ENCODE results near the gene TLE5. TPM values are rescaled to one million over a fixed set of nuclear protein-coding genes. Genes with fewer than 3 reads are reported as not detected.

TLE5 gene
- total and polyA plus RNA-seq, 2 experiments from 2014 or later: 260 to 308 TPM

DNA sequence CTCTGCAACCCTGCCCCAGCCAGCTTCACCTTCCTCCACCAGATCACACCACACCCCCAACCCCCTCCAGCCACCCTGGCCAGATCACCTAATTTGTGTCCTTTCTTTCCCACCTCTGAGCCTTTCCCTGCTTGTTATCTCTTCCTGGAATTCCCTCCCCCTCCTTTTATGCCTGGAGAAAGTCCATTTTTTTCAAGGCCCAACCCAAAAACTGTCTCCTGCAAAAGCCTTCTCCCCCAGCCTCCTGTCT, 28.0 kb downstream of the TLE5 start:
- Histone ChIP-seq H3K27ac (peak overlapping the region; percentile 85), H3K4me2 (peak overlapping the region; percentile 84), H3K9me2 (replicated peaks; ENCODE audit: insufficient read depth) (no peaks in the 10 kb centered on the region), H3K27me3 (no peaks in the 10 kb centered on the region), H3K9me3 (ENCODE audit: low read depth) (no peaks in the 10 kb centered on the region), H3K79me2 (no peaks in the 10 kb centered on the region), H2AFZ (peak overlapping the region; percentile 30), H4K20me1 (ENCODE audit: insufficient read depth, poor library complexity, severe bottlenecking) (no peaks in the 10 kb centered on the region), H3K4me3 (no peak overlapping the region), H3K4me1 (ENCODE audit: insufficient read depth) (peaks cover 27% of the 10 kb centered on the region), H3K36me3 (replicated peaks; ENCODE audit: insufficient read depth, low read depth) (no peaks in the 10 kb centered on the region)
- no peak for TF ChIP-seq EZH2 (IDR thresholded peaks at IDR 0.05; ENCODE audit: borderline replicate concordance)
- DNase-seq (ENCODE audit: low spot score): no peak

DNA sequence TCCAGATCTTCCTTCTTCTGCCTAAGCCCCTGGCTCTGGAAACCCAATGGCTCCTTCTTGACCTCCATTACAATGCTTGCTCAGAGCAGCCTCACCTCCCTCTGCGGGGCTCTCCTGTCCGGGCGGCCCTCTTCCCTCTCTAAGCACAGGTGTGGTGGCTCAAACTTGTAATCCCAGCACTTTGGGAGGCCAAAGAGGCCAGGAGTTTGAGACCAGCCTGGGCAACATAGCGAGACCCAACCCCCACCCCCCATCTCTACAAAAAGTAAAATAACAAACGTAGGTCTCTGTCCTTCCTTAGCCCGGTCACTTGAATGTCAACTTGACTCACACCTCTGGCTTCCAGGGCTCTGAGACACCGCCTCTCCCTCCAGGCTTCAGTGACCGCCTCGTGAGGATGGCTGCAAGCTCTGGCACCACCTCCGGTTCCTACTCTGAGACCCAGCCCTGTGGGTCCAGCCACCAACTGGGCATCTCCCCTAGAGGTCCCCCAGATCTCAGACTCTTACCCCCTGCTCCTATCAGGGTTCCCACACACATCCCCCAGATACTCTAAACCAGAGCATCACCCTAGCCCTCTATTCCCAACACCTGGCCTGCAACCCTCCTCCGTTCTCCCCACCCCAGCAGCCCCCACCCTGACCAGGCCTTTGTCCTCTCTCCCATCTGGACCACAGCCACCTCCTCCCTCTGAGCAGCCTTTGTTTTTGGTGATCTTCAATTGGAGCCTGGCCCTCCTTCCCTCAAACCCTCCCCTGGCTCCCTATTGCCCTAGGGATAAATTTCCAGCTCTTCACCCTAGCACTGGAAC, 28.5 kb downstream of the TLE5 start:
- H3K4me1 ChIP-seq (ENCODE audit: insufficient read depth): peaks cover 28% of the 10 kb centered on the region
- TF ChIP-seq, protein P1, sequence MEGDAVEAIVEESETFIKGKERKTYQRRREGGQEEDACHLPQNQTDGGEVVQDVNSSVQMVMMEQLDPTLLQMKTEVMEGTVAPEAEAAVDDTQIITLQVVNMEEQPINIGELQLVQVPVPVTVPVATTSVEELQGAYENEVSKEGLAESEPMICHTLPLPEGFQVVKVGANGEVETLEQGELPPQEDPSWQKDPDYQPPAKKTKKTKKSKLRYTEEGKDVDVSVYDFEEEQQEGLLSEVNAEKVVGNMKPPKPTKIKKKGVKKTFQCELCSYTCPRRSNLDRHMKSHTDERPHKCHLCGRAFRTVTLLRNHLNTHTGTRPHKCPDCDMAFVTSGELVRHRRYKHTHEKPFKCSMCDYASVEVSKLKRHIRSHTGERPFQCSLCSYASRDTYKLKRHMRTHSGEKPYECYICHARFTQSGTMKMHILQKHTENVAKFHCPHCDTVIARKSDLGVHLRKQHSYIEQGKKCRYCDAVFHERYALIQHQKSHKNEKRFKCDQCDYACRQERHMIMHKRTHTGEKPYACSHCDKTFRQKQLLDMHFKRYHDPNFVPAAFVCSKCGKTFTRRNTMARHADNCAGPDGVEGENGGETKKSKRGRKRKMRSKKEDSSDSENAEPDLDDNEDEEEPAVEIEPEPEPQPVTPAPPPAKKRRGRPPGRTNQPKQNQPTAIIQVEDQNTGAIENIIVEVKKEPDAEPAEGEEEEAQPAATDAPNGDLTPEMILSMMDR (IDR thresholded peaks at IDR 0.05; ENCODE audit: poor library complexity): no peak
- TF ChIP-seq EZH2 (IDR thresholded peaks at IDR 0.05; ENCODE audit: borderline replicate concordance): no peak
- H3K79me2 ChIP-seq: no peaks in the 10 kb centered on the region
- H3K9me2 ChIP-seq (replicated peaks; ENCODE audit: insufficient read depth): no peaks in the 10 kb centered on the region
- no peaks in the 10 kb centered on the region for H3K9me3 ChIP-seq (ENCODE audit: low read depth)
- no peak overlapping the region for H3K4me3 ChIP-seq
- H3K27me3 ChIP-seq: no peaks in the 10 kb centered on the region
- no peak overlapping the region for H2AFZ ChIP-seq
- H3K27ac ChIP-seq: peak overlapping the region; percentile 85
- H3K4me2 ChIP-seq: peak overlapping the region; percentile 84
- no peaks in the 10 kb centered on the region for H4K20me1 ChIP-seq (ENCODE audit: insufficient read depth, poor library complexity, severe bottlenecking)
- WGBS (ENCODE audit: low lambda C conversion rate, missing lambda C conversion rate): 66% methylated on average over 11 of the region's 11 CpGs
- no peaks in the 10 kb centered on the region for H3K36me3 ChIP-seq (replicated peaks; ENCODE audit: insufficient read depth, low read depth)
- DNase-seq (ENCODE audit: low spot score): no peak

DNA sequence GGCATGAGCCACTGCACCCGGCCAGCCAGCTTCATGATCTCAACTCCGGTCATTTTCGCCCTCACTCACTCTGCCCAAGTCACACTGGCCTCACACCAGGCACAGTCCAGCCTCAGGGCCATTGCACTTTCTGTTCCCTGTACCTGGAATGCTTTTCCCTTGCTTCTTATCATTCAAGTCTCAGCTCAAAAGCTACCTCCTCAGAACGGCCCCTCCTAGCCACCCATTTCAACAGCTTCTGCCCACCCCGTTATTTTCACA, 30.8 kb downstream of the TLE5 start:
- Histone ChIP-seq H3K79me2 (no peaks in the 10 kb centered on the region), H3K27me3 (no peaks in the 10 kb centered on the region), H3K4me1 (ENCODE audit: insufficient read depth) (peaks cover 23% of the 10 kb centered on the region), H2AFZ (no peak overlapping the region), H3K36me3 (replicated peaks; ENCODE audit: insufficient read depth, low read depth) (no peaks in the 10 kb centered on the region), H4K20me1 (ENCODE audit: insufficient read depth, poor library complexity, severe bottlenecking) (no peaks in the 10 kb centered on the region), H3K27ac (no peak overlapping the region), H3K4me3 (no peak overlapping the region), H3K4me2 (no peak overlapping the region), H3K9me2 (replicated peaks; ENCODE audit: insufficient read depth) (no peaks in the 10 kb centered on the region), H3K9me3 (ENCODE audit: low read depth) (no peaks in the 10 kb centered on the region)
- no peak for DNase-seq (ENCODE audit: low spot score)
- 78% methylated on average over 5 of the region's 5 CpGs for WGBS (ENCODE audit: low lambda C conversion rate, missing lambda C conversion rate)
- TF ChIP-seq EZH2phosphoT487 (IDR thresholded peaks at IDR 0.05; ENCODE audit: low read depth, severe bottlenecking, unreplicated experiment): no peak
- no peak for TF ChIP-seq EZH2 (IDR thresholded peaks at IDR 0.05; ENCODE audit: borderline replicate concordance)
- TF ChIP-seq, protein P1 (IDR thresholded peaks at IDR 0.05; ENCODE audit: poor library complexity): no peak

GRCh38 chr19:3029065-3029923, 33.0 kb downstream of the TLE5 start, which contains the start of gene TLE2:
Gene TLE2 (minus strand): TSS chr19:3029280. CDS start chr19:3028904, 376 bp downstream.
- Histone ChIP-seq H2AFZ (peak within 1 kb of the TSS; percentile 83), H3K9me3 (ENCODE audit: low read depth) (no peaks in the 10 kb centered on the region), H3K27ac (peak within 1 kb of the TSS; percentile 57), H3K4me3 (peak within 1 kb of the TSS; percentile 71), H3K79me2 (peaks cover 5% of the 10 kb centered on the region), H3K27me3 (no peaks in the 10 kb centered on the region), H3K4me2 (peak within 1 kb of the TSS; percentile 96), H3K36me3 (replicated peaks; ENCODE audit: insufficient read depth, low read depth) (no peaks in the 10 kb centered on the region), H4K20me1 (ENCODE audit: insufficient read depth, poor library complexity, severe bottlenecking) (no peaks in the 10 kb centered on the region), H3K4me1 (ENCODE audit: insufficient read depth) (peaks cover 28% of the 10 kb centered on the region), H3K9me2 (replicated peaks; ENCODE audit: insufficient read depth) (no peaks in the 10 kb centered on the region)
- TF ChIP-seq EZH2 (IDR thresholded peaks at IDR 0.05; ENCODE audit: borderline replicate concordance) (no peak), EZH2phosphoT487 (IDR thresholded peaks at IDR 0.05; ENCODE audit: low read depth, severe bottlenecking, unreplicated experiment) (no peak)
- TF ChIP-seq, protein P1 (IDR thresholded peaks at IDR 0.05; ENCODE audit: poor library complexity): no peak
- peak; percentile 44 for DNase-seq (ENCODE audit: low spot score)
- WGBS (ENCODE audit: low lambda C conversion rate, missing lambda C conversion rate): 22% methylated on average over 8 of the region's 85 CpGs

All from hepatocyte (in vitro differentiated cells).